ENCODE results near the gene CNTNAP2. TPM values are rescaled to one million over a fixed set of nuclear protein-coding genes. Genes with fewer than 3 reads are reported as not detected.

The CNTNAP2 gene
- total RNA-seq, 6 experiments from 2014 or later: 1.8 to 8.1 (median 3.9) TPM

DNA sequence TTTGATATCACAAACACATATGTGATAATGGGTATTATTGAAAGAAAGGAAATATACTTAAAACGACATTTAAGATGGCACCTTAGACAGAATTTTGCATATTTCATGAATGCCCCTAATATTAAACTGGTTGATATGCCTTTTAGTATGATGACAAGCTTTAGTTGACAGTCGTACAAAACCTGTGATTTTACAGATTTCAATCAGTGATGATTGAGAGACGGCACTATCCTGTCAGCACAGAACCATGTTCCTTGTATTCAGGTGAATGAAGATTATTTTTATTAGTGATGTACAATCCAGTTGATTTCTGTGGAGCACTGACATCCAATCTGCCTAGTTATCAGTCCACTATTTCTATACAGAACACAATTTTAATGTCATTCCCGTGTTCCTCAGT lies 333.0 kb downstream of the CNTNAP2 start:
- Histone ChIP-seq H3K9me3 (no peaks in the 10 kb centered on the region), H3K36me3 (no peaks in the 10 kb centered on the region), H3K27ac (no peak overlapping the region), H3K27me3 (no peaks in the 10 kb centered on the region), H3K4me3 (no peak overlapping the region), H3K4me1 (no peaks in the 10 kb centered on the region)
- ATAC-seq: no peak
- no peak for TF ChIP-seq POLR2A (IDR thresholded peaks at IDR 0.05)
- TF ChIP-seq, protein P1, sequence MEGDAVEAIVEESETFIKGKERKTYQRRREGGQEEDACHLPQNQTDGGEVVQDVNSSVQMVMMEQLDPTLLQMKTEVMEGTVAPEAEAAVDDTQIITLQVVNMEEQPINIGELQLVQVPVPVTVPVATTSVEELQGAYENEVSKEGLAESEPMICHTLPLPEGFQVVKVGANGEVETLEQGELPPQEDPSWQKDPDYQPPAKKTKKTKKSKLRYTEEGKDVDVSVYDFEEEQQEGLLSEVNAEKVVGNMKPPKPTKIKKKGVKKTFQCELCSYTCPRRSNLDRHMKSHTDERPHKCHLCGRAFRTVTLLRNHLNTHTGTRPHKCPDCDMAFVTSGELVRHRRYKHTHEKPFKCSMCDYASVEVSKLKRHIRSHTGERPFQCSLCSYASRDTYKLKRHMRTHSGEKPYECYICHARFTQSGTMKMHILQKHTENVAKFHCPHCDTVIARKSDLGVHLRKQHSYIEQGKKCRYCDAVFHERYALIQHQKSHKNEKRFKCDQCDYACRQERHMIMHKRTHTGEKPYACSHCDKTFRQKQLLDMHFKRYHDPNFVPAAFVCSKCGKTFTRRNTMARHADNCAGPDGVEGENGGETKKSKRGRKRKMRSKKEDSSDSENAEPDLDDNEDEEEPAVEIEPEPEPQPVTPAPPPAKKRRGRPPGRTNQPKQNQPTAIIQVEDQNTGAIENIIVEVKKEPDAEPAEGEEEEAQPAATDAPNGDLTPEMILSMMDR (IDR thresholded peaks at IDR 0.05): no peak
- DNase-seq: no peak
- intact Hi-C loops (cut with DNase I): no loop called here
- 63% methylated on average over 4 of the region's 4 CpGs for WGBS (ENCODE audit: insufficient coverage, low coverage, low lambda C conversion rate, missing lambda C conversion rate)

DNA sequence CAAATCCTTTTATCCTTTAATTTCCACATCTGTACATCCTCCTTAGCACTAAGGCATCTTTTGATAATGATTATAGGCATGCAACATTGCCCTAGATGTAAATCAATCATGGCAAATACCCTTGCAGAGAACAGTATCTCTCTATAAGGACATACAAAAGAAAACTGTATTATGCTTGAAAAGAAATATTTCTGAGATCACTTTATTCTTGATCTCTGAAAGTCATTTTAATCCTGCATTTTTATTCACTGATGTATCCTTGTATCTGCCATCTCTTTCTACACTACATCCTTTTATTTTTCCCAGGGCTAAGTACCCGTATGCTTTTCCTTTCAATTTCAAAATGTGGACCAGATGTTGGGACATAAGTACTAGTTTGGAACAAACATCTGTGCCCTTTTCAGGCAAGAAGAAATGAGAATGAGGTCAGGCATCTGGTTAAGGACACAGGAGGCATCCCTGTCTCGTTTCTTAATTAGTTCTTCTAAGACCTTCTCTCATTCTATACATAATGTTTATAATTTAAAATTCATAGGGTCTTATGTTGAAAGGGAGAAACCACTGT lies 338.6 kb downstream of the CNTNAP2 start:
- DNase-seq (no peak), ATAC-seq (no peak)
- Histone ChIP-seq H3K9me3 (no peaks in the 10 kb centered on the region), H3K27ac (no peak overlapping the region), H3K4me1 (no peaks in the 10 kb centered on the region), H3K27me3 (no peaks in the 10 kb centered on the region), H3K4me3 (no peak overlapping the region), H3K36me3 (no peaks in the 10 kb centered on the region)
- TF ChIP-seq POLR2A (IDR thresholded peaks at IDR 0.05): no peak
- TF ChIP-seq, protein P1 (IDR thresholded peaks at IDR 0.05): no peak
- 21% methylated on average over 2 of the region's 2 CpGs for WGBS (ENCODE audit: insufficient coverage, low coverage, low lambda C conversion rate, missing lambda C conversion rate)
- intact Hi-C loops (cut with DNase I): no loop called here

- Histone ChIP-seq H3K9me3 (peaks cover 0 to 3% (median 0%) of the 10 kb centered on the region in 4 donors), H3K27ac (no peak overlapping the region), H3K36me3 (no peaks in the 10 kb centered on the region), H3K4me3 (no peak overlapping the region), H3K4me1 (no peaks in the 10 kb centered on the region), H3K27me3 (no peaks in the 10 kb centered on the region)
- ATAC-seq (no peak), DNase-seq (no peak)
- TF ChIP-seq, protein P1 (IDR thresholded peaks at IDR 0.05): no peak
- no peak for TF ChIP-seq POLR2A (IDR thresholded peaks at IDR 0.05)
- WGBS (ENCODE audit: insufficient coverage, low coverage, low lambda C conversion rate, missing lambda C conversion rate): 31% methylated on average over 2 of the region's 2 CpGs
- intact Hi-C loops (cut with DNase I): no loop called here
Measured at GRCh38 chr7:146479040-146479439, 362.4 kb downstream of the CNTNAP2 start.

- 66% methylated on average over 3 of the region's 3 CpGs for WGBS (ENCODE audit: insufficient coverage, low coverage, low lambda C conversion rate, missing lambda C conversion rate)
- intact Hi-C loops (cut with DNase I): no loop called here
- no peaks in the 10 kb centered on the region for H3K36me3 ChIP-seq
- no peaks in the 10 kb centered on the region for H3K4me1 ChIP-seq
- DNase-seq: no peak
- H3K27ac ChIP-seq: no peak overlapping the region
- no peaks in the 10 kb centered on the region for H3K9me3 ChIP-seq
- no peak overlapping the region for H3K4me3 ChIP-seq
- no peaks in the 10 kb centered on the region for H3K27me3 ChIP-seq
- TF ChIP-seq, protein P1 (IDR thresholded peaks at IDR 0.05): no peak
- TF ChIP-seq POLR2A (IDR thresholded peaks at IDR 0.05): no peak
- no peak for ATAC-seq
Measured at GRCh38 chr7:146486519-146486918, 369.9 kb downstream of the CNTNAP2 start.

- Histone ChIP-seq H3K27me3 (no peaks in the 10 kb centered on the region), H3K4me3 (no peak overlapping the region), H3K36me3 (no peaks in the 10 kb centered on the region), H3K4me1 (no peaks in the 10 kb centered on the region), H3K27ac (no peak overlapping the region), H3K9me3 (no peaks in the 10 kb centered on the region)
- WGBS (ENCODE audit: insufficient coverage, low coverage, low lambda C conversion rate, missing lambda C conversion rate): 39% methylated on average over 4 of the region's 4 CpGs
- intact Hi-C loops (cut with DNase I): no loop called here
- no peak for ATAC-seq
- TF ChIP-seq POLR2A (IDR thresholded peaks at IDR 0.05): no peak
- TF ChIP-seq, protein P1 (IDR thresholded peaks at IDR 0.05): no peak
- DNase-seq: no peak
Measured at GRCh38 chr7:146492017-146492416, 375.4 kb downstream of the CNTNAP2 start.
